Measurements from ENCODE around the gene MDK. TPM values are rescaled to one million over a fixed set of nuclear protein-coding genes. Genes with fewer than 3 reads are reported as not detected.

The MDK gene
- total and polyA plus RNA-seq, 10 donors, result 16.2 to 52.8 (median 27.4) TPM

DNA sequence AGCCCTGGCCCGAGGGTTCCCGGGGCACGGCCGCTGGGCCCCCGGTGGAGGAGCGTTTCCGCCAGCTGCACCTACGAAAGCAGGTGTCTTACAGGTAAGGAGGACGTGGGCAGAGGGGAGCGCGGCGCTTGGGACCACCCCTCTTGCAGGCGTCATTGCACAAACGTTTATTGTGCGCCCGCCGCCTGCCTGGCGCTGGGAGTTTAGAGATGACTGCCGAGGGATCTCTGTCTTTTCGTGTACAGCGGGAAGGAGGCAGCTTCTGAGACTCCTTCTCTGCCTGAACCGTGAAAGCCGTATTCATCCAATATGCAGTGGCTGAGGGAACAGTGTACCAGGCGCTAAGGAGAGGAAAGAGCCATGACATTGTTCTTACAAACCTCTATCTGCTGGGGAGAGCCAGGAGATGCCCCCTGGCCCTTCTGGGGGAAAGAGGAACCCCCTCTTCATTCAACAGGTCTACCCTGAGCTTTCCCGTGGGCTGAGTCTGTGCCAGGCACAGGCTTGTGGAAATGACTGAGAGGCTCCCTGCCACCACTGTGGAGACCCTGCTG, 48.0 kb upstream of the MDK start:
- peaks cover 0 to 88% (median 45%) of the 10 kb centered on the region in 7 donors for H3K27me3 ChIP-seq (replicated peaks in 1 of 7)
- intact Hi-C loops (cut with DNase I; ENCODE audit: low total_unique reads), result no loop called here
- no peaks in the 10 kb centered on the region for H3K9me3 ChIP-seq
- peak overlapping the region; percentile 32 to 72 (median 41) for H3K4me3 ChIP-seq
- peak overlapping the region in 3 of 8 donors; percentile 31 to 55 (median 51) for H3K27ac ChIP-seq
- no peak for TF ChIP-seq POLR2A (IDR thresholded peaks at IDR 0.05)
- peaks cover 9 to 84% (median 42%) of the 10 kb centered on the region in 6 donors for H3K4me1 ChIP-seq
- WGBS, 5 donors, result 13 to 30% (median 15%) methylated on average over 12 to 25 of the region's 25 CpGs
- DNase-seq, result no peak
- H3K36me3 ChIP-seq, result no peaks in the 10 kb centered on the region

DNA sequence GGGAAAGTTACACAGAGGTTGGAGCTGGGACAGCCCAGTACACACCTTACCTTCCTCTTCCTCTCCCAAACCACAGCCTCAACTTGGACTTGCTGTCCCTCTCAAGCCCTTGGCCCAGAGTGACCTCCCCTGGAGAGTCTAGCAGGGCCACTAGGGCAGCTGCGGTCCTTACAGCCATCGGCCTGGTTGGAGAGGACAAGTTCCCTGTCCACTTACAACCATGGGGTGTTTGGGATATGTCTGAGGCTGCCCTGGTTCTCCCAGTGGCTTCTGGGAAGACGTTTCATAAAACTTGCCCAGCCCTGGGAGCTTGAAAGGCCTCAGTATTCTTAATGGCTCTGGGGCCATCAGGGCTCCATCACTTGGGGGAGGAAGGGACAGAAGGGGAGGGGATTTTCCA, 47.3 kb upstream of the MDK start:
- intact Hi-C loops (cut with DNase I; ENCODE audit: low total_unique reads), result no loop called here
- WGBS, 5 donors, result 88 to 100% (median 90%) methylated on average over 2 to 3 of the region's 3 CpGs
- no peaks in the 10 kb centered on the region for H3K36me3 ChIP-seq
- H3K9me3 ChIP-seq, result no peaks in the 10 kb centered on the region
- DNase-seq, result no peak
- no peak overlapping the region for H3K4me3 ChIP-seq
- TF ChIP-seq, protein P1, sequence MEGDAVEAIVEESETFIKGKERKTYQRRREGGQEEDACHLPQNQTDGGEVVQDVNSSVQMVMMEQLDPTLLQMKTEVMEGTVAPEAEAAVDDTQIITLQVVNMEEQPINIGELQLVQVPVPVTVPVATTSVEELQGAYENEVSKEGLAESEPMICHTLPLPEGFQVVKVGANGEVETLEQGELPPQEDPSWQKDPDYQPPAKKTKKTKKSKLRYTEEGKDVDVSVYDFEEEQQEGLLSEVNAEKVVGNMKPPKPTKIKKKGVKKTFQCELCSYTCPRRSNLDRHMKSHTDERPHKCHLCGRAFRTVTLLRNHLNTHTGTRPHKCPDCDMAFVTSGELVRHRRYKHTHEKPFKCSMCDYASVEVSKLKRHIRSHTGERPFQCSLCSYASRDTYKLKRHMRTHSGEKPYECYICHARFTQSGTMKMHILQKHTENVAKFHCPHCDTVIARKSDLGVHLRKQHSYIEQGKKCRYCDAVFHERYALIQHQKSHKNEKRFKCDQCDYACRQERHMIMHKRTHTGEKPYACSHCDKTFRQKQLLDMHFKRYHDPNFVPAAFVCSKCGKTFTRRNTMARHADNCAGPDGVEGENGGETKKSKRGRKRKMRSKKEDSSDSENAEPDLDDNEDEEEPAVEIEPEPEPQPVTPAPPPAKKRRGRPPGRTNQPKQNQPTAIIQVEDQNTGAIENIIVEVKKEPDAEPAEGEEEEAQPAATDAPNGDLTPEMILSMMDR (IDR thresholded peaks at IDR 0.05 in 8 of 11, conservative IDR thresholded peaks at IDR 0.05 in 3 of 11), result no peak
- TF ChIP-seq POLR2A (IDR thresholded peaks at IDR 0.05), result no peak
- TF ChIP-seq POLR2AphosphoS5 (IDR thresholded peaks at IDR 0.05), result no peak
- peaks cover 0 to 91% (median 45%) of the 10 kb centered on the region in 7 donors for H3K27me3 ChIP-seq (replicated peaks in 1 of 7)
- H3K4me1 ChIP-seq, result peaks cover 9 to 91% (median 49%) of the 10 kb centered on the region in 6 donors
- no peak overlapping the region for H3K27ac ChIP-seq

DNA sequence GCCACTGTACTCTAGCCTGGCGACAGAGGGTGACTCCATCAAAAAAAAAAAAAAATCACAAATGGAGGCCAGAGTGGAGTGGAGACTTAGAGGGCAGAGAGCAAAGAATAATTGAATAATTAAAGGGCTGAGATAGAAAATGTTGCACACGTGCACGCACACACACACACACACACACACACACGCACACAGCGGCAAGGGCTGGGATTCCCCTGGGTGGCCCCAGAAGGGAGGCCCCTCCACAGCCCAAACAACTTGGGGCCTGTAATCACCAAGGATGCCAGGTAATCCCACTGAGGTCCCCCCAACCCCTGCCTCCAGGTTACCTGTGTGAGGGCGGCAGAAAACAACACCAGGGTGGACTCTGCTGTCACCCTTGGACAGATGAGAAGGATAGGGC, 46.2 kb upstream of the MDK start:
- no peaks in the 10 kb centered on the region for H3K9me3 ChIP-seq
- no peak overlapping the region for H3K4me3 ChIP-seq
- peaks cover 12 to 96% (median 55%) of the 10 kb centered on the region in 6 donors for H3K4me1 ChIP-seq
- DNase-seq, result no peak
- H3K27ac ChIP-seq, result no peak overlapping the region
- H3K36me3 ChIP-seq, result no peaks in the 10 kb centered on the region
- intact Hi-C loops (cut with DNase I; ENCODE audit: low total_unique reads), result no loop called here
- peaks cover 0 to 81% (median 44%) of the 10 kb centered on the region in 7 donors for H3K27me3 ChIP-seq (replicated peaks in 1 of 7)
- TF ChIP-seq, protein P1 (IDR thresholded peaks at IDR 0.05 in 8 of 11, conservative IDR thresholded peaks at IDR 0.05 in 3 of 11), result no peak
- TF ChIP-seq POLR2A (IDR thresholded peaks at IDR 0.05), result no peak
- TF ChIP-seq POLR2AphosphoS5 (IDR thresholded peaks at IDR 0.05), result no peak
- 80 to 94% (median 91%) methylated on average over 6 of the region's 6 CpGs for WGBS, 5 donors

DNA sequence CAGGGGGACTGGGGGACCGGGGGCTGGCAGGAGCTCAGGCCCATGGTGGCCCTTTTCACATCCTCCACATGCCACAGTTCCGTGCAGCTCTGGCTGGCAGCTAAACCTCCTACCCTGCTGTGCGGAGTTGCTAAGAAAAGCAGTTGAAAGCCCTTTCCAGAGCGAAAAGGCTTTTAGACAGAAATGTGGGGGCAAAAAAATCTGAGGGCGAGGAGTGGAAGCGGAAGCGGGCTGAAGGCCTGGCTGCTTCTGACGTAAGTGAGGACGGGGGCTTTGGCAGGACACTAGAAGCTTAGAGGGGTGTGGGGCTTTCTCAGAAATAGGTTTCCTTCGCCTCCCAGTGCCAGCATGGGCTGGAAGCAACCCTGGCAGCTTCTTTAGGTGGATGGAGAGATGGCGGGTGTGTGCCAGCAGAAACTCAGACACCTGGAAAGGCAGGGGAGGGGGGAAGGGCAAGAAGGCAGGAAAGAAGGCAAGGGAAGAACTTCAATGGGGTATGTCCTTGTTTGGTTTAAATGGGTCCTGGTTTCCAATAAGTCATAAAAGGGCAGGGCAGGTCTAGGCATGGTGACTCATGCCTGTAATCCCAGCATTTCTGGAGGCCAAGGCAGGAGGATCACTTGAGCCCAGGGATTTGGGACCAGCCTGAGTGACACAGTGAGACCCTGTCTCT, 45.4 kb upstream of the MDK start:
- WGBS, 5 donors, result 85 to 94% (median 89%) methylated on average over 10 to 11 of the region's 11 CpGs
- intact Hi-C loops (cut with DNase I; ENCODE audit: low total_unique reads), result no loop called here
- TF ChIP-seq, protein P1 (IDR thresholded peaks at IDR 0.05 in 8 of 11, conservative IDR thresholded peaks at IDR 0.05 in 3 of 11), result no peak
- TF ChIP-seq POLR2A (IDR thresholded peaks at IDR 0.05) (no peak), POLR2AphosphoS5 (IDR thresholded peaks at IDR 0.05) (no peak)
- Histone ChIP-seq H3K27me3 (replicated peaks in 1 of 7) (peaks cover 0 to 73% (median 36%) of the 10 kb centered on the region in 7 donors), H3K27ac (no peak overlapping the region), H3K36me3 (no peaks in the 10 kb centered on the region), H3K4me3 (no peak overlapping the region), H3K9me3 (no peaks in the 10 kb centered on the region), H3K4me1 (peaks cover 9 to 91% (median 49%) of the 10 kb centered on the region in 6 donors)
- no peak for DNase-seq
